Measurements from ENCODE around the gene HBS1L.

DNA sequence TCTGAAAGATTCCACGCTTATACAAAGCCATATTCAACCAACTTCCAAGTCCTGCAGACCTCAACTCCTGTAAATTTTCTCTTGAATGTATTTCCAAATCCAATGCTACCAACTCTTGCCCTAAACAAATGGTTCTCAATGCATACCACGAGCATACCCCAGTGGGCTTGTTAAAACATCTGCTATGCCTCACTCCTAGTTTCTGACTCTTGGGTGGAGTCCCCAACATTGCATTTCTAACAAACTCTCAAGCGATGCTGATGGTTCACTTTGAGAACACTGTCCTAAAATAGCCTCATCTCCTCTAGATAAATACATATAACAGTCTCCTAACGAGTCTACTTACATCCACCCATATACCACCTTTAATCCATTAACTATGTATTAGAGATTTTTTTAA is 7.3 kb downstream of the HBS1L start:
- TF ChIP-seq, protein P1, sequence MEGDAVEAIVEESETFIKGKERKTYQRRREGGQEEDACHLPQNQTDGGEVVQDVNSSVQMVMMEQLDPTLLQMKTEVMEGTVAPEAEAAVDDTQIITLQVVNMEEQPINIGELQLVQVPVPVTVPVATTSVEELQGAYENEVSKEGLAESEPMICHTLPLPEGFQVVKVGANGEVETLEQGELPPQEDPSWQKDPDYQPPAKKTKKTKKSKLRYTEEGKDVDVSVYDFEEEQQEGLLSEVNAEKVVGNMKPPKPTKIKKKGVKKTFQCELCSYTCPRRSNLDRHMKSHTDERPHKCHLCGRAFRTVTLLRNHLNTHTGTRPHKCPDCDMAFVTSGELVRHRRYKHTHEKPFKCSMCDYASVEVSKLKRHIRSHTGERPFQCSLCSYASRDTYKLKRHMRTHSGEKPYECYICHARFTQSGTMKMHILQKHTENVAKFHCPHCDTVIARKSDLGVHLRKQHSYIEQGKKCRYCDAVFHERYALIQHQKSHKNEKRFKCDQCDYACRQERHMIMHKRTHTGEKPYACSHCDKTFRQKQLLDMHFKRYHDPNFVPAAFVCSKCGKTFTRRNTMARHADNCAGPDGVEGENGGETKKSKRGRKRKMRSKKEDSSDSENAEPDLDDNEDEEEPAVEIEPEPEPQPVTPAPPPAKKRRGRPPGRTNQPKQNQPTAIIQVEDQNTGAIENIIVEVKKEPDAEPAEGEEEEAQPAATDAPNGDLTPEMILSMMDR (IDR thresholded peaks at IDR 0.05) = no peak
- TF ChIP-seq POLR2A (IDR thresholded peaks at IDR 0.05) = no peak

Data from stomach (tissue), 4 donors.